Fibroblast of mammary gland (primary cell): Measurements from ENCODE around the gene ADPRHL1.

ENCODE experiments used
- DNase-seq: peaks from one replicate; pipeline ENCODE4 v3.0.0-alpha.2; 2010; ENCODE audit warnings: low read depth
- H3K4me3 ChIP-seq: 2 replicates; pipeline ENCODE4 v1.5.1; 2011; ENCODE audit warnings: low read depth, mild to moderate bottlenecking, low read length, moderate library complexity; ENCODE audit not compliant: control insufficient read depth
- TF ChIP-seq, protein P1 (sequence below): conservative IDR thresholded peaks from 2 replicates; pipeline ENCODE4 v1.5.1; 2011; ENCODE audit warnings: low read depth, low read length, inconsistent platforms; ENCODE audit not compliant: control insufficient read depth, insufficient read depth

ADPRHL1 gene

DNA sequence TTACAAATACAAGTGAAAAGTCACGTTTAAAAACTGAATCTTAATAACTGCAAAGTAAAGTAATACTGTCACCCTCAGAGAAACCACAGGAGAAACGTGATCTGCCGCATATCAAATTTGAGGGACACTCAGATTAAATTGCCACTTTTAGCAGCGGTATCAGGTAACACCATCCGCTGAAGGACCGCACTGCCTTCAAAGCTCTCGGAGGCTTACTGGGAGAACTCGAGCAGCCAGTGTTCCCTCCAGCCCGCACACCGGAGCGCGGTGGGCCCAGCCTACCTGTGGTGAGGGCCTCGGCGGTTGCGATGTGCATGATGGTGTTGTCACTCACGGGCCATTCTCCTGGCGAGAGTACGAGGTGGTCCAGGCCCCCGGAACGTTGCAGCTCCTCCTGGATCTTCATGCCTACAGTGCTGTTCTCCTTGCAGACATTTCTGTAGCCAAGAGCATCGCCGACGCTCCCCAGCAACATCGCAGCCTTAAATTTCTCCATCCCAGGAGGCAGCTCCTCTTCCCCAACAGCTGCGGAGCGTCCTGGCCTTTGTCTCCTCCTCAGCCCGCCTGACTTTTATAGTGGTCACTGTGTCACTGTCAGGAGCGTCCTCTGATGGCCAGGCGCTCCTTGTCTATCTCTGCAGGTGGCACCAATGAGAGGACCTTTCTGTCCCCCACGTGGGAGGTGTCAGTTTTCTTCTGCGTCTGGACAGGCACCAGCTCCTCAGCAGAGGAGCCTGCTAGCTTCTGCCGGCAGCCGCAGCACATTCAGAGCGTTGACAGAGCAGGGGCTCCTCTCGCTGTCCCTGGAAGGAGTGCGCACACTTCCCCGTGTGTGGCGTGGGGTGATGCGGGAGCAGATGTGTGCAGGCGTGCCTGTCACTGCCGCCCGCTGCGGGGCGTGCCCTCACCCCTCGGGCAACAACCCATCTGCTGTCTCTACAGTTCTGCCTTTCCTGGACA lies at the start of gene ADPRHL1:
Gene ADPRHL1 (minus strand): TSS at position 547 of the 960 bp plus-strand sequence. CDS start 51 bp downstream, at position 496.
- no peak for DNase-seq
- TF ChIP-seq, protein P1, sequence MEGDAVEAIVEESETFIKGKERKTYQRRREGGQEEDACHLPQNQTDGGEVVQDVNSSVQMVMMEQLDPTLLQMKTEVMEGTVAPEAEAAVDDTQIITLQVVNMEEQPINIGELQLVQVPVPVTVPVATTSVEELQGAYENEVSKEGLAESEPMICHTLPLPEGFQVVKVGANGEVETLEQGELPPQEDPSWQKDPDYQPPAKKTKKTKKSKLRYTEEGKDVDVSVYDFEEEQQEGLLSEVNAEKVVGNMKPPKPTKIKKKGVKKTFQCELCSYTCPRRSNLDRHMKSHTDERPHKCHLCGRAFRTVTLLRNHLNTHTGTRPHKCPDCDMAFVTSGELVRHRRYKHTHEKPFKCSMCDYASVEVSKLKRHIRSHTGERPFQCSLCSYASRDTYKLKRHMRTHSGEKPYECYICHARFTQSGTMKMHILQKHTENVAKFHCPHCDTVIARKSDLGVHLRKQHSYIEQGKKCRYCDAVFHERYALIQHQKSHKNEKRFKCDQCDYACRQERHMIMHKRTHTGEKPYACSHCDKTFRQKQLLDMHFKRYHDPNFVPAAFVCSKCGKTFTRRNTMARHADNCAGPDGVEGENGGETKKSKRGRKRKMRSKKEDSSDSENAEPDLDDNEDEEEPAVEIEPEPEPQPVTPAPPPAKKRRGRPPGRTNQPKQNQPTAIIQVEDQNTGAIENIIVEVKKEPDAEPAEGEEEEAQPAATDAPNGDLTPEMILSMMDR = no peak
- H3K4me3 ChIP-seq = no peak within 1 kb of the TSS

DNA sequence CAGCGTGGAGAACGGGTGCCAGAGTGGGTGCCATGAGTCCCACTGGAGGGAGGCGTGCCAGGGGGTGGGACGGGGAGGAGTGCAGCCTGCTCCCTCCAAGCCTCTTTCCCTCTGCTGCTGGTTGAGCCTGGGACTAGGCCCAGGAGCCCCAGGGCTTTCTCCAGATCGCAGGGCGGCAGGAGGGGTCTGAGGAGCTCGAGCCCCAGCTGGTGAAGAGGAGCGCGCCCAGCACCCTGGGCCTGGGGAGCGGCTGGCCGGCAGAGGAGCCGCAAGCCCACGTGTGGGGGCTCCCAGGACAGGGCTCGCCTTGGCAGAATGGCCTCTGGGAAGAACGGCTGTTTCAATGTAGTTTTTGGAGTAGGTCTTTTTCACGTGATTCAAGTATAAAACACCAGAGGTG lies 49.4 kb upstream of the ADPRHL1 start:
- DNase-seq = no peak
- no peak overlapping the region for H3K4me3 ChIP-seq
- TF ChIP-seq, protein P1 = no peak

DNA sequence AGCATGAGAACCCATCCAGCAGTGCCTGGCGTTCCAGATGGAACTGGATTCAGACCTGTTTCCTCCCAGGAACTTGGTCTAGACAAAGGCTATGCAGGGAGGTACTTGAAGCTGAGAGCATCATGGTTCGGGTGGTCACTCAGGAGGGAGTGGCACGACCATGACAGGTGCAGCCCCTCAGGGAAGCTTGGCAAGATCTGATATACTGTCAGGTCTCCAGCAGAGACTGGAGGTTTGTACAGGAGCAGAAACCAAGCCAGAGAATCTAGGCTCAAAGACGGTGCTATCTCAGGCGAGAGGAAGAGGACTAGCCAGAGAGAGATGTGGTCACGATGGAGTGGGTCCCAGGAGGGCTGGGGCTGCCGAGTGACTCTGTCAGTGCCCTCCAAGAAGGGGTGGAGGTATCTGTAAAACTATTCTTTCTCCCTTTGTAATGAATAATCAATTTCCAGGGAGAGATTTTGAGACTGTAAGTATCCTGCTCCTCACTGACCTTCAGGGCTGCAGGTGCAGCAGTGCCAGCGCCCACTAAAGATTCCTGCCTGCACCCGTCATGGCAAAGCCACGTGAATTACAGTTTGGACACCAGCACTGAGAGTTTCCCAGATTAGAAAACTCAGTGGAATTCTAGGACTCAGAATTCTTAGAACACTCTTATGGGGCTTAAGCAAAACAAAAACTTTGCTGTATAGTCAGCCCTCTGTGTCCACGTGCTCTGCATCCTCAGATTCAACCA lies 47.4 kb upstream of the ADPRHL1 start:
- no peak overlapping the region for H3K4me3 ChIP-seq
- DNase-seq = no peak
- TF ChIP-seq, protein P1 = no peak

DNA sequence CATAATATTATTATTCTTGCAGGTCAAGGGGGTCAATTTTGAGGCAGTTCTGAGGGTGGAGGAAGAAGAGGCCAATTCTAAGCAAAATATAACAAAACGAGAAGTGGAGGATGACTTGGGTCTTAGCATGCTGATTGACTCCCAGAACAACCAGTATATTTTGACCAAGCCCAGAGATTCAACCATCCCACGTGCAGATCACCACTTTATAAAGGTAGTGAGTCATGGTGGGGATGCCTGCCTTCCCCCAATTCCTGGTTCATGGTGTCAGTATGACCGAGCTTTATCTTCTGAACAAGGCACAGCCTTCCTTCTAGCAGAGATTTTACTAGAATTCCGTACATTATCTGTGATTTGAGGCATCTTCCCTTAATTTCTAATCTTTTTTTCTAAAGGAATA lies 46.6 kb upstream of the ADPRHL1 start:
- TF ChIP-seq, protein P1 = no peak
- DNase-seq = peak; percentile 80
- H3K4me3 ChIP-seq = no peak overlapping the region

DNA sequence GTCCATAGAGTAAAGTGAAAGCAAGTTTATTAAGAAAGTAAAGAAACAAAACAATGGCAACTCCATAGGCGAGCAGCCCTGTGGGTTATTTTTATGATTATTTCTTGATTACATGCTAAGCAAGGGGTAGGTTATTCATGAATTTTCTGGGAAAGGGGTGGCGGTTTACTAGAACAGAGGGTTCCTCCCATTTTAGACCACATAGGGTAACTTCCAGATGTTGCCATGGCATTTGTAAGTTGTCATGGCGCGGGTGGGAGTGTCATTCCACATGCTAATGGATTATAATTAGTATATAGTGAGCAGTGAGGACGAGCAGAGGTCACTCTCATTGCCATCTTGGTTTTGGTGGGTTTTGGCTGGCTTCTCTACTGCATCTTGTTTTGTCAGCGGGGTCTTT lies 45.6 kb upstream of the ADPRHL1 start:
- H3K4me3 ChIP-seq = no peak overlapping the region
- DNase-seq = no peak
- TF ChIP-seq, protein P1 = no peak

DNA sequence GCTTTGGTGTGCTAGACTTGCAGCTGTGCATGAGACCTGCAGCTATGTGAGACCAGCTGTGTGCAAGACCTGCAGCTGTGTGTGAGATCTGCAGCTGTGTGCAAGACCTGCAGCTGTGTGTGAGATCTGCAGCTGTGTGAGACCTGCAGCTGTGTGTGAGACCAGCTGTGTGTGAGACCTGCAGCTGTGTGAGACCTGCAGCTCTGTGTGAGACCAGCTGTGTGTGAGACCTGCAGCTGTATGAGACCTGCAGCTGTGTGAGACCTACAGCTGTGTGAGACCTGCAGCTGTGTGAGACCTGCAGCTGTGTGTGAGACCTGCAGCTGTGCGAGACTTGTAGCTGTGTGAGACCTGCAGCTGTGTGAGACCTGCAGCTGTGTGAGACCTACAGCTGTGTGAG lies 43.9 kb upstream of the ADPRHL1 start:
- no peak for DNase-seq
- H3K4me3 ChIP-seq = no peak overlapping the region
- TF ChIP-seq, protein P1 = no peak
